ENCODE measurements around the gene OTOP2.

Gene OTOP2

DNA sequence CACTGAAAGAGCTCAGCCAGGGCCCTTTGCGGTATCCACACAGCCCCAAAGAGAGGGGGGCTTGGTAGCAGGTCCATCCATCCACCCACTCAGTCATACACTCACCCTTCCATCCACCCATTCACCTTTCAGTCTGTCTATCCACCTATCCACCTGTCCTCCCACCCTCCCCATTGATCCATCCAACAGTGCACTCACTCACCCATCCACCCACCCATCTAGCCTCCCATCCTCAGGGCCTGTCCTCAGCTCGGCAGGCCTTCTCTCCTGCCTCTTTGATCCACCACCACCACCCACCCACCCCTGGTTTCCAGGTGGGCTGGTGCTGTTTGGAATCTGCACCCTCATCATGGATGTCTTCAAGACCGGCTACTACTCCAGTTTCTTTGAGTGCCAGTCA, 1.2 kb downstream of the OTOP2 start:
- no peak for DNase-seq

DNA sequence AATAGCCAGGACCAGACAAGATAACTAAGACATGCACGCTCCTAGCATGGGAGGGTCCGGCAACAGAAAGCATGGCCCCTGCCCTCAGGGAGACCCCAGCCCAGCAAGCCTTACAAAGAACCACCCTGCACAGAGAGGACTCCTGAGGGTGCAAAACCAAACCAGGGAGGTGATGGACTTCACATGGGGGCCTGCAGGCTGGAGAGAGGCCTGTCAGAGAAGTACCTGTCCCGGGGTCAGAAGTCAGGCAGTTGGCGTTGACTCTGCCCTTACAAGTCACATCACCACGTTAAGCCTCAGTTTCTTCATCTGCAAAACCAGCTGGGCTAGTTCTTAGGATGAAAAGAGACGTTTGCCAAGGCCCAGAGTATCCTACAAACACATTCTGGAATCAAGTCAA, 4.7 kb downstream of the OTOP2 start:
- no peak for DNase-seq

DNA sequence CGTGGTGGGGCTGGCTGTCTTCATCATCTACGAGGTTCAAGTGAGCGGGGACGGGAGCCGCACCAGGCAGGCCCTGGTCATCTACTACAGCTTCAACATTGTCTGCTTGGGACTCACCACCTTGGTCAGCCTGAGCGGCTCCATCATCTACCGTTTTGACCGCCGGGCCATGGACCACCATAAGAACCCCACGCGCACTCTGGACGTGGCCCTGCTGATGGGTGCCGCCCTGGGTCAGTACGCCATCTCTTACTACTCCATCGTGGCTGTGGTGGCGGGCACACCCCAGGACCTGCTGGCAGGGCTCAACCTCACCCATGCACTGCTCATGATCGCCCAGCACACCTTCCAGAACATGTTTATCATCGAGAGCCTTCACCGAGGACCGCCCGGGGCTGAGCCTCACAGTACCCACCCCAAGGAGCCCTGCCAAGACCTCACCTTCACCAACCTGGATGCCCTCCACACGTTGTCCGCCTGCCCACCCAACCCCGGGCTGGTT, 6.5 kb downstream of the OTOP2 start:
- no peak for DNase-seq

DNA sequence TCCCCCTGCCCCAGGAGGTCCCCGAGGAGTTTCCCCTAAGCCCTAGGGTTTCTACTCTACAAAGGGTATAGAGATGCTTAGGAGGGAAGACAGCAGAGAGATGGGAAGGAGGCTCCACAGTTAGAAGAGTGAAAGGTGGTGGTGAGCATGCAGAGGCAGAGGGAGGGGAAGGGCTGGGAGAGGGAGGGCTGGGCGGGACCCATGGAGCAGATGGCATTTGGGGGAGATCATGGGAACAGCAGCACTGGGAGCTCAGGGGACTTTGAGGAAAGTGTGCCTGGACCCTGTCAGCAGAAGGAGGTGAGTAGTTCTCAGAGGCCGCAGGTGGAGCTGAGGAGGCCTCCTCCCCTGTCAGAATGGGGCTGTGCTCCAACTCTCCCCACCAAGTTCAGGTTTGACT, 11.0 kb downstream of the OTOP2 start:
- no peak for DNase-seq

DNA sequence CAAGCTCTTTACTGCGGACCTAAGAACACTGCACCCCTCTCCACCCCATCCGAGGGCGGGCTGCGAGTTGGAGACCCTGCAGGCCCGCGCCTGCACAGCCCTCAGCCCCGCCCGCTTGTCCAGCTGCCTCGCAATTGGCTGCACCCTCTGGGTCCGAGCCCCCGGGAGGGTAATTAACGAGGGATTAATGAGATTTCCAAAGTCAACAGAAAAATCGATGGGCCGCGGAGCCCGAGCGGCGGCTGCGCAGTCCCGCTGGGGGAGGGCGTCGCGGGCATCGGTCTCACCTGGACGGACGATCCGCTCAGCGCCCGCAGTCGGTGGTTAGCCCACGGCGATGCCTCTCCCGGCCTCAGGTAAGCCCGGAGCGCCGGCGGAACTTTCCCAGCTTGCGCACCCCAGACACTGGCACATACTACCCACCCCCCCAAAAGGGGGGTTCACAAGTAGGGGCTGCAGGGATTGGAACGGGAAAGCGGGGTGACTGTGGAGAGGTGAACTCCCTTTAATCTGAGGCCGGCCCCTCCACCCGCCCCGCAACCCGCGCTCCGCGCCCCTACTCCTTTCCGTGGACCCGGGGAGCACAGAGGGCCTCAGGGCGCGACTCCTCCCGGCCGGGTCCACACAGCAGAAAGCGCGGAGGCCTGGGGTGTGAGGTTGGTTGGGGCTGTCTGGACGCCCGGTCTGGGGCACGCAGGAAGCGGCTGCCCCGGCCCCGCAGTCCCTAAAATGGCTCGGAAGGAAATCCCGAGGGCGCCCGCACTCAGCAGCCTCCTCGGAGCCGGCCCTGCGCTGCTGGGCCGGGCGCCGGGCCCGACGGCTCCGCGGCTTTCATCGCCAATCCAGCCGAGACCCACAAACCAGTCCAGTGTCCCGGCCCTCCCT, 11.8 kb downstream of the OTOP2 start, which contains the start of gene OTOP3:
OTOP3 (plus strand) TSS at position 314 of the 885 bp plus-strand sequence; CDS start at position 338, 24 bp downstream.
- no peak for DNase-seq

DNA sequence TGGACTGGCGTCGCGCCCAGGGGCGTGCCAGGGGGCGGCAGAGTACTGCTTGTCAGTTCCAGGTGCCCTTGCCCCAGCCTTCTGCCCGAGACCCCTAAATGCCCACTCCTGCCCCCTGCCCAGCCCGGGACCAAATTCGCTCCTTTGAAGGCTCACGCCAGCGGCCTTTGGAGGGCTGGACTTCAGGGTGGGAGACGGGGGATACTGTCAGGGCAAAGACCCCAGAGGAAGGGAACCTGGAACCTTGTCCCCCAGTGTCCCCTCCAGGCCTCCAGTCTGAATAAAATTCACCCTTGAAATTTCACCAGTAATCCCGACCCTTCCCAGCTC, 12.4 kb downstream of the OTOP2 start:
- no peak for DNase-seq

DNA sequence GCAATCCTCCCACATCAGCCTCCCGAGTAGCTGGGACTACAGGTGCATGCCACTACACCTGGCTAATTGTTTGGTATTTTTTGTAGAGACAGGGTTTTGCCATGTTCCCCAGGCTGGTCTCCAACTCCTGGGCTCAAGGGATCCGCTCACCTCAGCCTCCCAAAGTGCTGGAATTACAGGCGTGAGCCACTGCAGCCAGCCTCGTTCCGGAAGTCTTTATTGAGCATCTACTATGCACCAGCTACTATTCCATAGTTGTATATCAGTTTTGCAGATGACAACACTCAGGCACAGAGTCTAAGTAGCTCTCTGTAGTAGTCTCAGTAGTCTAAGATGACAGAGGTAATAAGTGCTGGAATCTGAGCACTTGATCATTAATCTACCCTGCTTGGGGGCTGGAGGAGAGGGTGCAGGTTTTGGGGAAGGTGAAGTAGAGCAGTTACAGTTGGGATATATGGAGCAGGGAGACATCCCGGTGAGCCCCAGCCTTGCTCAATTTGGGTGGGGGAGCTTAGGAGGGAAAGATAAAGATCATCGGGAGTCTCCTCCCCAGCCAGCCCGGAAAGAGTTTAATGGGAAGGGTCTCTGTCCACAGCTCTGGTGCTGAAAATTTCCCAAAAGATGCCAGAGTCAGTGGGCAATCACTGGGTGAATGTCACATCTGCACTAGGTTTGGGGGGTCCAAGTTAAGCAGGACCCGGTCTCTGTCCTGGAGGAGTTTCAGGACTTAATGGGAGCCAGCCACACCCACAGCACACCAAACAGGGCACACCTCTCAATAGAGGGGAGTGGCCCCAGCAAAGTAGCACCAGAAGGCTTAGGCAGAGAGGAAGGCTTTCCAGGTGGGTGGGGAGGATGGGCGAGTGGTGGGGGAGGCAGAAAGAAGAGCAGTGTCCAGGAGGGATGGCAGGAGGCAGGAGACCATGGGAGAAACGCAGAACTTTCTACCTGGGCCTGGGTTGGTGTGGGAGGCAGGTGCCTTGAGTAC, 13.3 kb downstream of the OTOP2 start:
- DNase-seq = no peak

DNA sequence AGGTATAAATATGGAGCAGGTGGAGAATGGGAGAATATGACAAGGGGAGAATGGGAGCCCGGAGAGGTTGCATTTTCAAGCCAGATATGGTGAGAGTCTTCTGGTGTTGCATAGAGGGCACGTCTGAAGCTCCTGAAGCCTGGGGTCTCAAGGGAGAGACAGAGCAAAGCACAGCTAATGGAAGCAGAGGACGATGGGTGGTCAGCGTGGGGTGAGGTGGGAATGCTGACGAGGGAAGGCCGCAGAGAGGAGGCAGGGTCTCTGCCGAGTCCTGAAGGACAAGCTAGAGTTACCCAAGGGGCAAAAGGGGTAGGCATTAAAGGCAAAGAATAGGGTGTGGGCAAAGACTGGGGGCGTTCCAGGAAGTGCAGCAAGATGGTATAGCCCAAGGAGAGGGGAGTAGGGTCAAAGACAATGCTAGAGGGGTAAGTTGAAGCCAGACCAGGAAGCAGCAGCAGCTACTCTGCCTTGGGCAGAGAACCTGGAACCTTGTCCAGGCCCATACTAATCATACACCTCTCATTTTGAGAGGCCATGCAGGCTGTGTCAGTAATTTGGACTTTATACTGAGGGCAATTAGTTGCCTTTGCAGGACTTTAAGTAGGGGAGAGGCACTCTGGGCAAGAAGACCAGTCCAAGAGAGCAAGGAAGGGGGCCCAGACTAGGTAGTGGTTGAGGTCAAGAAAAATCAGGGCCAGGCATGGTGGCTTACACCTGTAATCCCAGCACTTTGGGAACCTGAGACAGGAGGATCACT, 14.3 kb downstream of the OTOP2 start:
- DNase-seq = no peak

DNA sequence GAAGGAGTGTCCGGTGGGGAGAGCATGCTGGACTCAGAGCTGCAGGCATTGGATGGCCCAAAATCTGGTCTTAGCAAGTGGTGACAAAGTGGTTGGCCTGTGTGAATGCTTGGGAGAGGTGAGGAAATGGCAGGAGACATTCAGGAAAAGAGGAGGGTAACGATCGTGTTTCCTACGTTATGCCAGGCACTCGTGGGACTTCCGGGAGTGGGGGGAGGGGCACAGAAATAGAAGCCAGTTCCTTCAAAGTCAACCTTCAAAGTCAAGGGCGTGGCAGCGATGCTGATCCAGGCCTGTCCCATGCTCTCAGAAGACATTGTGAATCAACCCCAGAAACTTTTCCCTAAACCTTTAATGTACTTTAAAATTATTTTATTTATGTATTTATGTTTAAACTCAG, 15.5 kb downstream of the OTOP2 start:
- DNase-seq = no peak

DNA sequence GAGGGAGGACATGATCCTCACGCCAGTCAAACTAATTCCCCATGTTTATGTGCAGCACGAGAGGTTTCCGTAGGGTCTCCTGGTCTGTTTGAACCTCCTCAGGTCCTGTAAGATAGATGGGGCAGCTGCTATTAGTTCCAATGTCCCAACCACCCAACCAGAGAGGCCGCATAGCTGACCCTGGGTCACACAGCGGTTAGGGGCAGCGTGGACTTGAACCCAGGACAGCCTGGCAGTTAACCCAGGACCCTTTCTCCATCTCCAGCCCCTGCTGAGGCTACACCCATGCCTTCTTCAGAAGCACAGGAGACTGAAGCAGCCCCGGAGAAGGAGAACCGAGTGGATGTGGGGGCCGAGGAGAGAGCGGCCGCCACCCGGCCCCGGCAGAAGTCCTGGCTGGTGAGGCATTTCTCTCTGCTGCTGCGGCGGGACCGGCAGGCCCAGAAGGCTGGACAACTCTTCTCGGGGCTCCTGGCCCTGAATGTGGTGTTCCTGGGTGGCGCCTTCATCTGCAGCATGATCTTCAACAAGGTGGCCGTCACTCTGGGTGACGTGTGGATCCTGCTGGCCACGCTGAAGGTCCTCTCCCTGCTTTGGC, 17.2 kb downstream of the OTOP2 start:
- DNase-seq = no peak

DNA sequence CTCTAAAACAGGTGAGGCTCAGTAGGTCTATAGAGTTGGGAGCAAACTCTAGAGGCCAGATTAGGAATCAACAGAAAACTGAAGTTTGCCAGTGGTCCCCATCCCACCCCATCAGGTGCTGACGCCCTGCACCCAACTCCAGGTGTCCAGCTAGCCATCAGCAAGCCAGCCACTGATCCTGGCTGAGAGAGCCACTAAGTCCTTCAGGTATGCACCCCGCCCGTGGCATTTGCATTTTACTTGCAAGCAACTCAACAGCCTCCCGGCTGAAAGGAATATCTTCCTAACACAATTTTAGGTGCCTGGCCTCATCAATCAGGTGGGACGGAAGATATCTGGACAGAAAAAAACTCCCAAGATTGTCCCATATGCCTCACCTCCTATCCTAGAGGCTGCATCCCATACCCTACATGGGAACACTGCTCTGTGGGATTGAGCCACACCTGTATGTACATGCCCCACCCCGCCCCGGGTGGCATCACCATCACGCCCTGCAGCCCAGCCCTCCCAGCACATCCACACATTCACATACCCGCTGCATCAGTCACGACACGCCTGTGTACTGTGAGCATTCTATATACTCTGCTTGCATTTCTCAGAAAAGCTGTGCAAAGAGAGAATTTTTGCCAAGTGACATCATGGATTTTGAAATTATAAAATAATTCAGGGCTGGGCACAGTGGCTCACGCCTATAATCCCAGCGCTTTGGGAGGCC, 19.9 kb downstream of the OTOP2 start:
- no peak for DNase-seq

DNA sequence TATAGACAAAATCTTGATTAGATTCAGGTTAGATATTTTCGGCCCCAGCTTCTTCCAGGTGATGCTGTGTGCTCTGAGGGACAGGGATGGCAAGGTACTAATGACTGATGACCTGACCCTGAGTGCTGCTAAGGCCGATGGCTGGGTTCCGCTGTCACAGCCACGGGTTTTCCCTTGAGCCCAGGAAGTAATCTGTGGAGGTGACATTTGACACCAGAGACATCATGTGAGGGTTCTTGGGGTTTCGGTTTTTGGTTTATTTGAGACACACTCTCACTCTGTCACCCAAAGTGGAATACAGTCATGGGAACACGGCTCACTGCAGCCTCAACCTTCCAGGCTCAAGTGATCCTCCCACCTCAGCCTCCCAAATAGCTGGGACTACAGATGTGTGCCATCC, 21.5 kb downstream of the OTOP2 start:
- no peak for DNase-seq

DNA sequence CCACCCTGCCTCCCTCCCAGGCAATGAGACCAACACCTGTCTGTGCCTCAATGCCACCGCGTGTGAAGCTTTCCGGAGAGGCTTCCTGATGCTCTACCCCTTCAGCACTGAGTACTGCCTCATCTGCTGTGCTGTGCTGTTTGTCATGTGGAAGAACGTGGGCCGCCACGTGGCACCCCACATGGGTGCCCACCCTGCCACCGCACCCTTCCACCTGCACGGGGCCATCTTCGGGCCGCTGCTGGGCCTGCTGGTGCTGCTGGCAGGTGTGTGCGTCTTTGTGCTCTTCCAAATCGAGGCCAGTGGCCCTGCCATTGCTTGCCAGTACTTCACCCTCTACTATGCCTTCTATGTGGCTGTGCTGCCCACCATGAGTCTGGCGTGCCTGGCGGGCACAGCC, 22.6 kb downstream of the OTOP2 start:
- DNase-seq = no peak

DNA sequence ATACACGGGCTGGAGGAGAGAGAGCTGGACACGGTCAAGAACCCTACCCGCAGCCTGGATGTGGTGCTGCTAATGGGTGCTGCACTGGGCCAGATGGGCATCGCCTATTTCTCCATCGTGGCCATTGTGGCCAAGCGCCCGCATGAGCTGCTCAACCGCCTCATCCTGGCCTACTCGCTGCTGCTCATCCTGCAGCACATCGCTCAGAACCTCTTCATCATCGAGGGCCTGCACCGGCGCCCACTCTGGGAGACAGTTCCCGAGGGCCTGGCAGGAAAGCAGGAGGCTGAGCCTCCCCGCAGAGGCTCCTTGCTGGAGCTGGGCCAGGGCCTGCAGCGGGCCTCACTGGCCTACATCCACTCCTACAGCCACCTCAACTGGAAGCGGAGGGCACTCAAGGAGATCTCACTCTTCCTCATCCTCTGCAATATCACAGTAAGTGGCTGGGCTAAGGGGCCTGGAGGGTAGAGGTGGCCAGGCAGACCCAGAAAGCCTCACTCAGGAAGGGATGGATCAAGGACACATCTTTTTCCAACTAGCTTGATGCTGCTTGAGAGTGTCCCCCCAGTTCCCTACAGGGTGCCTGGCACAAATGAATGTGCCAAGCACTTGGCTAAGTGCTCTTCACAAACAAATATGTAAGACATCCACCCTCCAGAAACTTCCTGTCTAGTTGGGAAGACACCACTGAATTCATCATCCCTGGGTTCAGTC, 23.1 kb downstream of the OTOP2 start:
- no peak for DNase-seq

DNA sequence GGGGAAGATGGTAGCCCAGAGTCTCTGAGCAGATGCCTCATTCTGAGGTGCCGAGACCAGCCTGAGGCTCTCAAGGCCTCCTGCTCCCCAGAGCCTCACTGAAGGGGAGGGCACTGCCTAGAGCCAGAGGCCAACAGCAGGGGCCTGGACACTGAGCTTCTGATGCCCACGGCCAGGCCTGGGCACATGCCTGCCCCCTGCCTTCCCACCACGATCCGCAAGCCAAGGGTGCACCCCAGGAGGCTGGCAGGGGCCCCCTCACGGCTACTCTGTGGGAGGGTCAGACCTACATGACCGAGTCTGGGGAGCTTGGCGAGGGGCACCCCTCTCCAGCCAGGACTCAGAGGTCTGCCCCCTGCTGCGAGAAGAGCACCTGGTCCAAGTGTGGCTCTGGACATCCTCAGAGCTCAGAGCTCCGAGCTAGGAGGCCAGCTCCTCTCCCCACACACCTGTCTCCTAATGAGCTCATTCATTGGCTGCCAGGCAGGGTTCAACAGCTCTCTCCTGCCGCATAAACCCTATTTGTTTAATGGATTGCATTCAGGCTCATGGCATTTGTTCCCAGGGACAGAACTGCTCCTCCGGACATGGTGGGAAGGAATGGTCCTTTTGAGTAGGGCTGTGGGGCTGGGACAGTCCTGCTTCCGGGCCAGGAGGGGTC, 25.5 kb downstream of the OTOP2 start:
- DNase-seq = no peak

DNA sequence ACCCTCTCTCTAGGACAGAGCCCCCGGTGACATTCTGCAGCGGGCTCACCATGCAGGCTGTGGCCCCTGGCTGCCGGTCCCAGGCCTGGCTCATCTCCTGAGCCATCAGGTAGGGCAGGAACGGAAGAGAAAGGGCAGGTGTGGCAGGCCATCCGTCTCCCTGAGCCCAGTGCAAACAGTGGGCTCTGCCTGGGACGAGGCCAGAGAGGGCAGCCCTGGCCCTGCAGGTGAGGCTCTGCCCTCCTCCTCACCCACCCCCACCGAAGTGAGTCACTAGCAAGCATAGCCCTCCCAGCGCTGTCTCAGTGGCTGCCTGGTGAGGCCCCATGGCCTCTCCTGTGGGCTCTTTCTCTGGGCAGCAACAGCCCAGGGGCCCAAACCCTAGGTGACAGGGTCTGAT, 26.1 kb downstream of the OTOP2 start:
- no peak for DNase-seq

DNA sequence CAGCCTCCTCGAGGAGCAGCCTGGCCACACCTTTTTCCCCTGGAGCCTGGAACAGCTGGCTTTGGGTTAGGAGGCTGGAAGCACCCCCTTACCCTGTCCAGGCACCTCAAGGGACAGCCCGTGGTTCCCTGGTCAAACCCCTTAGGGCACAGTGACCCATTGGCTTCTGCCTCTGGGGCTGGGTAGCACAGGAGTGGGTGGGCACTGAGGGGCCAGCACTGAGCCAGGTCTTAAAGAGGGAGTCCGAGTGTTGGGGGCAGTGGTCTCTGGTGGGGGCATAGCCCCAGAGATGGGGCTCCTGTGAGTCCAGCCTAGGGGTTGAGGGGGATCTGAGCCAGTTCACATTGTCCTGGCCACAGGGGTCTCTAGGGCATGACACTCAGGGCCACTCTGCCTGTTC, 27.0 kb downstream of the OTOP2 start:
- no peak for DNase-seq

DNA sequence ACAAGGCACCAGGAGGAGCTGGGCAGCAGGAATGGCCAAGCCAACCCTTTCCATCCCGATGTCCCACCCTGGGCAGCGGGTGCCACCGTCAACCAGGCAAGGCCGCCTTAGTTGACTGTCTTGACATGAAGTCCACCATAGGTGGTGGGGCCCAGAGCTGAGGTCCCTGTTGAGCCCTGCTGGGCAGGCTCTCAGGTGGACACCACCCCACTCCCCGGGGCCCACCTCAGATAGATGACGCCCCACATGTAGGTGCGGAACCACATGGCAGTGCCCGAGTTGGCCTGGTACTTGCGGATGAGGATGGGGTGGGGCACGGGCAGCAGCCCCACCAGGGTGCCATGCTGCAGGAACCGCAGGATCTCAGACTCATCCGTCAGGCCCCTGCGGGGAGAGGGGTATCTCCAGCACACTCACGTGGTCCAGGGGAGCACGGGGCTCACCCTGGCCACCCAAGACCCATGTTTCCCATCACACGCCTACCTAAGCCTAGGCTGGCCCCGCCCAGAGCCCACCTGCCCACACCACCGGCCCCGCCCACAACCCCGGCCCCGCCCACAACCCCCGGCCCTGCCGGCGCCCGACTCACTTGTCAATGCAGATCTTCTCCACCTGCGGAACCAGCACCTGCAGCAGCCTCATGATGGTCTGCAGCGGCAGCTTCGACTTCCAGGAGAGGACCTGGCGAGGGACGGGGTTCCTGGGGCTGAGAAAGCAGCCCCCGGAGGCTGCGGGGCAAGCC, 27.8 kb downstream of the OTOP2 start:
- DNase-seq = no peak

DNA sequence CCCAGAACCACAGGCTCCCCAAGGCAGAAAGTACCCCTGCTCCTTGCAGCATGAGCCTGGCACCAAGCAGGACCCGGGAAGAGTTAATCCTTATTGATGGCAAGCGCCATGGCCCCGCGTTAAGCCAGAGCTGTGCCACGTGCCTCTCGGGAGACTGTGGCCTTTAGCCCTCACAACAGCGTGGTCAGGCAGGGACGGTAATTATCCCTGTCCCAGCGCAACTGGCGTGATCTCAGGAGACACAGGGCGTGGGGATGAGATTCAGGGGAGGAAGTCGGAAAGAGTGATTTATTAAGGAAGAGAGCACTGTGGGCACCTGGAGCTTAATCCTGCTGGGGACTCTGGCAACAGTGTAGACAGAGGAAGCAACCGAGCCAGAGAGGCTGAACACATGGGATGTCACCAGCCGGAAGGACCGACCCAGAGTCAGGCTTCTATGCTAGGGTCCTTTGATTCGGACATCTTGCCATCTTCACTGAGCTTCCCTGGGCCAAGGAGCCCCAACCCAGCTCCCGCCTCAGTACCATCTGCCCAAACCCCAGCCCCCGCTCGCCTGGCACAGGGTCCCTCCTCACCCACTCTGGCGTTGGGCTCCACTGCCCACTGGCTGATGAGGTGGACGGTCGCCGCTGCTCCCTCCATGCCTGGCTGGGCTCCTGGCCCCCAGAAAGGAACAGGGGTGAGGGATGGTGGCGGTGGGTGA, 28.5 kb downstream of the OTOP2 start:
- no peak for DNase-seq
